Measurements from ENCODE around the gene HPS1.

DNA sequence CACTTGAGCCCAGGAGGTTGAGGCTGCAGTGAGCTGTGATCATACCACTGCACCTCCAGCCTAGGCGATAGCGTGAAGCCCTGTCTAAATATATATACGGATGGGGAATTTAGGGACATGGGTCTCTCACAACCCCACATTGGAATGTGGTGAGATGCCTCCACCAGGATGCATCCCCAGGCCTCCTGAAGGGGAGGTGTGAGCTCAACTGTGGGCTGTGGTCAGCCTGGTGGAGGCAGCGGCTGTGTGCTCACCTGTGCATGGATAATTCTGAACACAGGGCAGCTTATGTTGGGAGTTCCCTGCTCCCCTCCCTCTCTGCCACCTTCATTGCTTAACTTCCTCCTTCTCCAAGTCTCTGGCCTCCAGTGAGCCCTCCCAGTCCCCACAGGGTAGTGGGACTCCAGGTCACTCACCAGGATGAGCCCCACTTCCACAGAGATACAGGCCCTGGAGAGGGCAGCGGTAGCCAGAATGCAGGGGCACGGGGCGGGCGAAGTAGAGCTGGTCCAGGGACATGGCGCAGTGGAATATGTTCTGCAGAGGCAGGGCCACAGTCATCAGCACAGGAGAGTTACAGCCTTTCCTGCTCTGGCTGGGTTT is 62.1 kb downstream of the HPS1 start:
- TF ChIP-seq, protein P1, sequence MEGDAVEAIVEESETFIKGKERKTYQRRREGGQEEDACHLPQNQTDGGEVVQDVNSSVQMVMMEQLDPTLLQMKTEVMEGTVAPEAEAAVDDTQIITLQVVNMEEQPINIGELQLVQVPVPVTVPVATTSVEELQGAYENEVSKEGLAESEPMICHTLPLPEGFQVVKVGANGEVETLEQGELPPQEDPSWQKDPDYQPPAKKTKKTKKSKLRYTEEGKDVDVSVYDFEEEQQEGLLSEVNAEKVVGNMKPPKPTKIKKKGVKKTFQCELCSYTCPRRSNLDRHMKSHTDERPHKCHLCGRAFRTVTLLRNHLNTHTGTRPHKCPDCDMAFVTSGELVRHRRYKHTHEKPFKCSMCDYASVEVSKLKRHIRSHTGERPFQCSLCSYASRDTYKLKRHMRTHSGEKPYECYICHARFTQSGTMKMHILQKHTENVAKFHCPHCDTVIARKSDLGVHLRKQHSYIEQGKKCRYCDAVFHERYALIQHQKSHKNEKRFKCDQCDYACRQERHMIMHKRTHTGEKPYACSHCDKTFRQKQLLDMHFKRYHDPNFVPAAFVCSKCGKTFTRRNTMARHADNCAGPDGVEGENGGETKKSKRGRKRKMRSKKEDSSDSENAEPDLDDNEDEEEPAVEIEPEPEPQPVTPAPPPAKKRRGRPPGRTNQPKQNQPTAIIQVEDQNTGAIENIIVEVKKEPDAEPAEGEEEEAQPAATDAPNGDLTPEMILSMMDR (IDR thresholded peaks at IDR 0.05), result no peak
- TF ChIP-seq, protein P2, sequence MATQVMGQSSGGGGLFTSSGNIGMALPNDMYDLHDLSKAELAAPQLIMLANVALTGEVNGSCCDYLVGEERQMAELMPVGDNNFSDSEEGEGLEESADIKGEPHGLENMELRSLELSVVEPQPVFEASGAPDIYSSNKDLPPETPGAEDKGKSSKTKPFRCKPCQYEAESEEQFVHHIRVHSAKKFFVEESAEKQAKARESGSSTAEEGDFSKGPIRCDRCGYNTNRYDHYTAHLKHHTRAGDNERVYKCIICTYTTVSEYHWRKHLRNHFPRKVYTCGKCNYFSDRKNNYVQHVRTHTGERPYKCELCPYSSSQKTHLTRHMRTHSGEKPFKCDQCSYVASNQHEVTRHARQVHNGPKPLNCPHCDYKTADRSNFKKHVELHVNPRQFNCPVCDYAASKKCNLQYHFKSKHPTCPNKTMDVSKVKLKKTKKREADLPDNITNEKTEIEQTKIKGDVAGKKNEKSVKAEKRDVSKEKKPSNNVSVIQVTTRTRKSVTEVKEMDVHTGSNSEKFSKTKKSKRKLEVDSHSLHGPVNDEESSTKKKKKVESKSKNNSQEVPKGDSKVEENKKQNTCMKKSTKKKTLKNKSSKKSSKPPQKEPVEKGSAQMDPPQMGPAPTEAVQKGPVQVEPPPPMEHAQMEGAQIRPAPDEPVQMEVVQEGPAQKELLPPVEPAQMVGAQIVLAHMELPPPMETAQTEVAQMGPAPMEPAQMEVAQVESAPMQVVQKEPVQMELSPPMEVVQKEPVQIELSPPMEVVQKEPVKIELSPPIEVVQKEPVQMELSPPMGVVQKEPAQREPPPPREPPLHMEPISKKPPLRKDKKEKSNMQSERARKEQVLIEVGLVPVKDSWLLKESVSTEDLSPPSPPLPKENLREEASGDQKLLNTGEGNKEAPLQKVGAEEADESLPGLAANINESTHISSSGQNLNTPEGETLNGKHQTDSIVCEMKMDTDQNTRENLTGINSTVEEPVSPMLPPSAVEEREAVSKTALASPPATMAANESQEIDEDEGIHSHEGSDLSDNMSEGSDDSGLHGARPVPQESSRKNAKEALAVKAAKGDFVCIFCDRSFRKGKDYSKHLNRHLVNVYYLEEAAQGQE (IDR thresholded peaks at IDR 0.05; ENCODE audit: insufficient read depth in 1 of 2, low read depth in 2 of 2, low read length in 1 of 2), result no peak
- TF ChIP-seq POLR2AphosphoS5 (IDR thresholded peaks at IDR 0.05; ENCODE audit: low read depth, low read length), result no peak
- TF ChIP-seq SIN3A (IDR thresholded peaks at IDR 0.05; ENCODE audit: borderline replicate concordance, insufficient read depth, low read depth, low read length), result no peak

Measured in Panc1 (cell line).